Ovary (tissue), 9 donors: ENCODE measurements around the gene CARD10. TPM values are rescaled to one million over a fixed set of nuclear protein-coding genes. Genes with fewer than 3 reads are reported as not detected.
"Not testable (repeated sequence)": the region's sequence is repeated elsewhere in the genome, so short reads cannot be mapped to it uniquely, and the experiment has no call there.

Experiments used
- DNase-seq, 5 donors: peaks; one replicate each; pipeline ENCODE4 v3.0.0-alpha.2; 2019 to 2020
- H3K27ac ChIP-seq, 2 donors: fragments of 200-600 bp; one replicate each; pipeline versions ENCODE4 v1.5.1 to v1.8.0; 2019 to 2022
- H3K27me3 ChIP-seq: fragments of 200-600 bp; one replicate; pipeline ENCODE4 v1.8.0; 2022
- H3K36me3 ChIP-seq: fragments of 200-600 bp; sonication (generic); one replicate; pipeline ENCODE4 v1.5.1; 2019
- H3K4me1 ChIP-seq: one replicate; pipeline ENCODE4 v1.8.1; 2013; ENCODE audit warnings: mild to moderate bottlenecking, moderate library complexity; ENCODE audit not compliant: insufficient read depth
- H3K4me3 ChIP-seq: fragments of 200-600 bp; sonication (generic); one replicate; pipeline ENCODE4 v1.5.1; 2017
- H3K9me3 ChIP-seq, 2 donors: fragments of 200-600 bp in 1 of 2; sonication (generic) in 1 of 2; one replicate each; pipeline versions ENCODE4 v1.5.1 to v1.8.1; 2013 to 2019; ENCODE audit warnings: mild to moderate bottlenecking in 1 of 2, moderate library complexity in 1 of 2
- EP300 ChIP-seq: sonication (generic); formaldehyde crosslinking; IDR thresholded peaks from one replicate; pipeline ENCODE4 v1.6.1; 2017; ENCODE audit warnings: antibody characterized with exemption
- POLR2A ChIP-seq: fragments of 450-650 bp; IDR thresholded peaks from one replicate; pipeline ENCODE4 v1.6.1; 2017; ENCODE audit warnings: antibody characterized with exemption, mild to moderate bottlenecking, moderate library complexity
- WGBS, 3 donors: extraction: QIAGEN DNeasy Blood & Tissue Kit in 1 of 3; methylation state at CpG; one replicate each; pipeline versions ENCODE4 v1.1.5 to v1.1.7; 2013 to 2017; 5-methylcytosine and 5-hydroxymethylcytosine counted together
- intact Hi-C, 4 donors: fragments of 100-400 bp; cut with DNase I; formaldehyde crosslinking; loops; one replicate each; pipeline versions ENCODE4 v1.11.0 to v1.15.1; 2022 to 2023
- polyA plus RNA-seq, 2 donors: library from polyadenylated mRNA; stranded (reverse); fragments of 200-250 nt in 1 of 2; fragments of 350-450 nt in 1 of 2; fragmentation: Illumina TruSeq in 1 of 2; extraction: RNeasy Lipid Tissue Mini Kit (QIAGEN cat#74804) in 1 of 2; gene quantifications; one replicate each; pipeline ENCODE4 v1.2.3, GENCODE V29; 2013 to 2014
- total RNA-seq, 7 donors: library from RNA; depleted of rRNA in 2 of 7; stranded (reverse); fragments of >200 nt in 2 of 7; fragmentation: NEBNext Ultra II Directional in 3 of 7; extraction: Animal tissue kit (Norgen Biotek cat#: 25700) in 3 of 7; gene quantifications; one replicate each; pipeline versions ENCODE4 v1.1.0 to v1.2.4, GENCODE V29; 2016 to 2023
- TF ChIP-seq, protein P1 (sequence below), 3 donors: fragments of 450-650 bp in 2 of 3; fragments of 200-600 bp in 1 of 3; IDR thresholded peaks; one replicate each; pipeline versions ENCODE4 v1.5.1 to v1.8.0; 2016 to 2022; ENCODE audit warnings: antibody characterized with exemption in 3 of 3, mild to moderate bottlenecking in 1 of 3
- donor health status: DM: no; HTN: no; CAD: no; lungs with moderate emphysema.
- donor health status: DM: no; HTN: no; CAD: no.
- donor health status: Bipolar disorder and iron deficiency.
- donor health status: DM: yes; HTN: yes; CAD: no.
- donor health status: DM: no; HTN: no; CAD: no.
- donor health status: DM: yes; HTN: yes; CAD: no.

The CARD10 gene
- total and polyA plus RNA-seq, 9 donors: 0.72 to 13.6 (median 9.6) TPM

DNA sequence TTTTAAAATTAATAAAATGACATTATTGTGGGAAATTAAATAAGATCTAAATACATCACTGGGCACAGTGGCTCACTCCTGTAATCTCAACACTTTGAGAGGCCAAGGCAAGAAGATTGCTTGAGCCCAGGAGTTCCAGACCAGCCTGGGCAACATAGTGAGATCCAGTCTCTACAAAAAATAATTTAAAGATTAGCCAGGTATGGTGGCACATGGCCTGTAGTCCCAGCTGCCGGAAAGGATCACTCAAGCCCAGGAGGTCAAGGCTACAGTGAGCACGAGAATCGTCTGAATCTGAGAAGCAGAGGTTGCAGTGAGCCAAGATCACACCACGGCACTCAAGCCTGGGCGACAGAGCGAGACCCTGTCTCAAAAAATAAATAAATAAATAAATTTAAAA, 15.9 kb upstream of the CARD10 start:
- H3K27me3 ChIP-seq: no peaks in the 10 kb centered on the region
- peaks cover 1% of the 10 kb centered on the region for H3K4me1 ChIP-seq
- no peak for DNase-seq
- H3K27ac ChIP-seq: no peak overlapping the region
- 78 to 86% (median 84%) methylated on average over 6 of the region's 6 CpGs for WGBS, 3 donors
- intact Hi-C loops: loop anchor here in 2 of 4 donors (5.0 kb wide), 1 partner anchor 57 kb away; no protein-coding TSS in a partner anchor
- no peak for TF ChIP-seq POLR2A
- no peaks in the 10 kb centered on the region for H3K36me3 ChIP-seq
- H3K9me3 ChIP-seq: no peaks in the 10 kb centered on the region
- H3K4me3 ChIP-seq: no peak overlapping the region

DNA sequence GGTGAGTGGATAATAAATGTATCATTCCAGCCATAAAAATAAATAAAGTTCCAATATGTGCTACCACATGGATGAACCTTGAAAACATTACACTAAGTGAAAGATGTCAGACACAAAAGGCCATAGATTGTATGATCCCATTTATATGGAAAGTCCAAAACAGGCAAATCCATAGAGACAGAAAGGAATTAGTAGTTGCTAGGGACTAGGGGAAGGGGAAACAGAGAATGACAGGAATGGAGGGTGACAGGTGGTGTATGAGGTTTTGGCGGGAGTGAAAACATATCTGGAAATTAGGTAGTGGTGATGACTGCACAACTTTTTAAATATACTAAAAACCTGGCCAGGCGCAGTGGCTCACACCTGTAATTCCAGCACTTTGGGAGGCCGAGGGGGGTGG, 15.2 kb upstream of the CARD10 start:
- 86 to 91% (median 89%) methylated on average over 3 of the region's 3 CpGs for WGBS, 3 donors
- TF ChIP-seq, protein P1, sequence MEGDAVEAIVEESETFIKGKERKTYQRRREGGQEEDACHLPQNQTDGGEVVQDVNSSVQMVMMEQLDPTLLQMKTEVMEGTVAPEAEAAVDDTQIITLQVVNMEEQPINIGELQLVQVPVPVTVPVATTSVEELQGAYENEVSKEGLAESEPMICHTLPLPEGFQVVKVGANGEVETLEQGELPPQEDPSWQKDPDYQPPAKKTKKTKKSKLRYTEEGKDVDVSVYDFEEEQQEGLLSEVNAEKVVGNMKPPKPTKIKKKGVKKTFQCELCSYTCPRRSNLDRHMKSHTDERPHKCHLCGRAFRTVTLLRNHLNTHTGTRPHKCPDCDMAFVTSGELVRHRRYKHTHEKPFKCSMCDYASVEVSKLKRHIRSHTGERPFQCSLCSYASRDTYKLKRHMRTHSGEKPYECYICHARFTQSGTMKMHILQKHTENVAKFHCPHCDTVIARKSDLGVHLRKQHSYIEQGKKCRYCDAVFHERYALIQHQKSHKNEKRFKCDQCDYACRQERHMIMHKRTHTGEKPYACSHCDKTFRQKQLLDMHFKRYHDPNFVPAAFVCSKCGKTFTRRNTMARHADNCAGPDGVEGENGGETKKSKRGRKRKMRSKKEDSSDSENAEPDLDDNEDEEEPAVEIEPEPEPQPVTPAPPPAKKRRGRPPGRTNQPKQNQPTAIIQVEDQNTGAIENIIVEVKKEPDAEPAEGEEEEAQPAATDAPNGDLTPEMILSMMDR (IDR thresholded peaks at IDR 0.05): no peak
- TF ChIP-seq POLR2A: no peak
- no peaks in the 10 kb centered on the region for H3K27me3 ChIP-seq
- intact Hi-C loops: no loop called here
- no peak for DNase-seq
- H3K4me1 ChIP-seq: peaks cover 1% of the 10 kb centered on the region
- no peak overlapping the region for H3K27ac ChIP-seq
- H3K9me3 ChIP-seq: no peaks in the 10 kb centered on the region
- H3K4me3 ChIP-seq: no peak overlapping the region
- H3K36me3 ChIP-seq: no peaks in the 10 kb centered on the region

DNA sequence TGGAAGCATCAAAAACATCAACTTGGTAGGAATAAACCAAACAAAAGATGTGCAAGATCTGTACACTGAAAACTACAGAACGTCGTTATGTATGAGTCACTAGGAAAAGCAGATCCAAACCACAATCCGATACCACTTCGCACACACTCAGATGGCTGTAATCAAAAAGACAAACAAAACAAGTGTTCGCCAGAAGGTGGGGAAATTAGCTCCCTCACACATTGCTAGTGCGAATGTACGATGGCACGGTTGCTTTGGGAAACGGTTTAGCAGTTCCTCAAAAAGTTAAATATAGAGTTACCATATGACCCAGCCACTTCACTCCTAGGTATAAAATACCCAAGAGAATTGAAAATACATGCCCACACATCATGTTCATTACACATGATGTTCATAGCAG, 14.8 kb upstream of the CARD10 start:
- Histone ChIP-seq H3K27ac (no peak overlapping the region), H3K36me3 (no peaks in the 10 kb centered on the region), H3K9me3 (no peaks in the 10 kb centered on the region), H3K4me1 (peaks cover 1% of the 10 kb centered on the region), H3K4me3 (no peak overlapping the region), H3K27me3 (no peaks in the 10 kb centered on the region)
- TF ChIP-seq POLR2A (no peak), EP300 (no peak)
- TF ChIP-seq, protein P1 (IDR thresholded peaks at IDR 0.05): no peak
- WGBS, 3 donors: 9 to 27% (median 16%) methylated on average over 9 of the region's 9 CpGs
- intact Hi-C loops: no loop called here
- no peak for DNase-seq

DNA sequence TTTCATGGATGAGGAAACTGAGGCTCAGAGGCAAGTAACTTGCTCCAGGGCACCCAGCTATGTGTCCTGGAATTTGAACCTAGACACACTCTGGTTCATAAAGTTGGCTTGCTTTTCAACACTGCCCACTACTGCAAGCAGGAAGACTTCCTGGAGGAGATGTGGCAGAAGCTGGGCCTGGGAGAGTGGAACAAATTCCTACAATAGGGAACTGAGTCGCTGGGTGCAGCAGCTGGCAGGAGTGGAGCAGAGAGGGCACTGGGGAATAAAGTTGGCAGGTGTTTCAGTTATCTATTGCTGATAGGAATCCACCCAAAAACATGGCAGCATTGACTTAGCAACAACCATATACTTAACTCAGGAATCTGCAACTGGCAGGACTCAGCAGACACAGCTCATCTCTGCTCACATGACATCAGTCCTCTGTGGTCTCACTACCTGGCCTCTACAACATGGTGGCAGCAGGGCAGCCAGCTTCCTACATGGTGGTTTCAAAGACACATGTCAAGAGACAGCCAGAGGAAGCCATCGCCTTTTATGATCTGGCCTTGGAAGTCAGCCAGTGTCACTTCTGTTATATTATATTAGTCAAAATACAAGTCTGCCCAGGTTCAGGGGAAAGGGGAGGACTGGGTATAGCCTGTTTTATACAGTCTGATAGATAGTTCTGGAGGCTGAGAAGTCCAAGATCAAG, 10.6 kb upstream of the CARD10 start:
- intact Hi-C loops: no loop called here
- H3K9me3 ChIP-seq: no peaks in the 10 kb centered on the region
- H3K4me1 ChIP-seq: peaks cover 1% of the 10 kb centered on the region
- H3K36me3 ChIP-seq: no peaks in the 10 kb centered on the region
- DNase-seq: no peak
- TF ChIP-seq, protein P1 (IDR thresholded peaks at IDR 0.05): no peak
- TF ChIP-seq POLR2A (no peak), EP300 (no peak)
- H3K4me3 ChIP-seq: no peak overlapping the region
- H3K27ac ChIP-seq: no peak overlapping the region
- 70 to 89% (median 80%) methylated on average over 2 of the region's 2 CpGs for WGBS, 3 donors
- H3K27me3 ChIP-seq: no peaks in the 10 kb centered on the region

DNA sequence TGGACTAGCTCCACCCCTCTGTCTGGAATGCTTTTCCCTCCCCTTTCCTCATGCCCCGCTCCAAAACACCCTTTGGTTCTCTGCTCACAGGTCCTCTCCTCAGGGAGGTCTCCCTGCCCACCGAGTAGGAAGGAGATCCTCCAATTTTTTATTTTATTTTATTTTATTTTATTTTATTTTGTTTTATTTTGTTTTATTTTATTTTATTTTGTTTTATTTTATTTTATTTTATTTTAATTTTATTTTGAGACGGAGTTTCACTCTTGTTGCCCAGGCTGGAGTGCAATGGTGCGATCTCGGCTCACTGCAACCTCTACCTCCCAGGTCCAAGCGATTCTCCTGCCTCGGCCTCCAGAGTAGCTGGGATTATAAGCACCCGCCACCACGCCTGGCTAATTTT, 8.7 kb upstream of the CARD10 start:
- H3K27me3 ChIP-seq, H3K36me3 ChIP-seq, intact Hi-C loops, H3K4me1 ChIP-seq, DNase-seq, H3K27ac ChIP-seq, H3K9me3 ChIP-seq, H3K4me3 ChIP-seq: not testable (repeated sequence)
- 86 to 97% (median 94%) methylated on average over 9 of the region's 9 CpGs for WGBS, 3 donors

DNA sequence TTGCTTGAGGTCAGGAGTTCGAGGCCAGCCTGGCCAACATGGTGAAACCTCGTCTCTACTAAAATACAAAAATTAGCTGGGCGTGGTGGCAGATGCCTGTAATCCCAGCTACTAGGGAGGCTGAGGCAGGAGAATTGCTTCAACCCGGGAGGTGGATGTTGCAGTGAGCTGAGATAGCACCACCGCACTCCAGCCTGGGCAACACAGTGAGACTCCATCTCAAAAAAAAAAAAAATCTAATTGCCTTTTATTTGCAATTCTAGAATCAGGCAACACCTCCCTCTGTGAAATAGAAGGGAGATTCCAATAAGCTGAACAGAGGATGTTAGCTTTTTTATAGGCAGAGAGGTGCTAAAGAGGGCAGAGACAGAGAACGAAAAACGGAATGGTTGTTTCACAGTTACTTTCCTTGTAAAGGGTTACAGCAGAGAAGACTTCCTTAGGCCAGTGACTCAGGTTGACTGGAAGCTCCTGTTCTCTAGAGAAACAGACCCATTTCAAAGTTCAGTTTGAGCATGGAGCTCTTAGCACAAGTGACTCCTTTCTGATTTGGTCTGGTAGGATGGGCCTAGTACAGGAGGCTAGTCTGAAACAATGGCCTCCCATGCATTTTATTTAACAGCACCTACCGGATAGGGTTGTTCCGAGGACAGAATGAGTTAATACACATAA, 8.0 kb upstream of the CARD10 start:
- H3K36me3 ChIP-seq, H3K4me1 ChIP-seq, H3K27me3 ChIP-seq, H3K9me3 ChIP-seq, intact Hi-C loops, H3K27ac ChIP-seq, H3K4me3 ChIP-seq, DNase-seq: not testable (repeated sequence)
- 94 to 96% (median 94%) methylated on average over 9 of the region's 9 CpGs for WGBS, 3 donors
